Gastrocnemius medialis (tissue), 4 donors: ENCODE measurements around the gene RAB3D. TPM values are rescaled to one million over a fixed set of nuclear protein-coding genes. Genes with fewer than 3 reads are reported as not detected.

Experiments used
- ATAC-seq, 2 donors: fragments of 150-250 bp; one replicate each; pipeline ENCODE4 v1.9.1; 2016
- DNase-seq, 2 donors: peaks; one replicate each; pipeline ENCODE4 v3.0.0-alpha.2; 2019
- H3K27ac ChIP-seq, 4 donors: fragments of 200-600 bp; sonication (generic); 1 replicate in 1 of 4; 2 replicates in 3 of 4; pipeline ENCODE4 v1.5.1; 2016 to 2018; ENCODE audit warnings: mild to moderate bottlenecking in 2 of 4, moderate library complexity in 1 of 4
- H3K27me3 ChIP-seq, 3 donors: fragments of 200-600 bp; sonication (generic) in 2 of 3; 1 replicate in 1 of 3; 2 replicates in 2 of 3; pipeline versions ENCODE4 v1.5.1 to v1.6.0; 2016 to 2019; ENCODE audit warnings: mild to moderate bottlenecking in 1 of 3, moderate library complexity in 1 of 3
- H3K36me3 ChIP-seq, 2 donors: fragments of 200-600 bp; sonication (generic) in 1 of 2; one replicate each; pipeline ENCODE4 v1.5.1; 2017 to 2018
- H3K4me1 ChIP-seq, 2 donors: fragments of 200-600 bp; sonication (generic) in 1 of 2; one replicate each; pipeline ENCODE4 v1.5.1; 2016 to 2017; ENCODE audit warnings: mild to moderate bottlenecking in 2 of 2
- H3K4me3 ChIP-seq, 4 donors: fragments of 200-600 bp; sonication (generic) in 3 of 4; 1 replicate in 1 of 4; 2 replicates in 3 of 4; pipeline ENCODE4 v1.5.1; 2016 to 2019; ENCODE audit warnings: mild to moderate bottlenecking in 2 of 4
- H3K9me3 ChIP-seq, 3 donors: fragments of 200-600 bp; sonication (generic) in 2 of 3; 1 replicate in 1 of 3; 2 replicates in 2 of 3; pipeline ENCODE4 v1.5.1; 2016 to 2019
- CTCF ChIP-seq, 5 experiments: fragments of 450-650 bp in 3 of 5; fragments of 200-600 bp in 2 of 5; sonication (generic) in 2 of 5; IDR thresholded peaks in 4 of 5; conservative IDR thresholded peaks in 1 of 5; 1 replicate in 4 of 5; 2 replicates in 1 of 5; pipeline ENCODE4 v1.5.1; 2016 to 2019; ENCODE audit warnings: antibody characterized with exemption in 5 of 5, mild to moderate bottlenecking in 3 of 5, moderate library complexity in 3 of 5
- POLR2A ChIP-seq, 2 donors: fragments of 450-650 bp; IDR thresholded peaks; one replicate each; pipeline ENCODE4 v1.6.1; 2017; ENCODE audit warnings: antibody characterized with exemption in 2 of 2, mild to moderate bottlenecking in 2 of 2, moderate library complexity in 2 of 2
- in situ Hi-C, 4 donors: fragments of 200-750 bp; cut with MboI; loops; one replicate each; pipeline versions ENCODE4 v1.15.0 to v1.8.0; 2017; ENCODE audit warnings: low sequenced_read_pairs in 4 of 4
- intact Hi-C: fragments of 100-400 bp; cut with DNase I; formaldehyde crosslinking; loops from one replicate; pipeline ENCODE4 v1.15.1; 2023; ENCODE audit warnings: low total_unique reads
- total RNA-seq, 4 donors: library from RNA; depleted of rRNA; stranded (reverse); fragments of >200 nt; gene quantifications; one replicate each; pipeline versions ENCODE4 v1.1.0 to v1.2.3, GENCODE V29; 2016

The RAB3D gene
- total RNA-seq, result 1 to 10 TPM; 1.5 to 3.9 (median 2.4) TPM

DNA sequence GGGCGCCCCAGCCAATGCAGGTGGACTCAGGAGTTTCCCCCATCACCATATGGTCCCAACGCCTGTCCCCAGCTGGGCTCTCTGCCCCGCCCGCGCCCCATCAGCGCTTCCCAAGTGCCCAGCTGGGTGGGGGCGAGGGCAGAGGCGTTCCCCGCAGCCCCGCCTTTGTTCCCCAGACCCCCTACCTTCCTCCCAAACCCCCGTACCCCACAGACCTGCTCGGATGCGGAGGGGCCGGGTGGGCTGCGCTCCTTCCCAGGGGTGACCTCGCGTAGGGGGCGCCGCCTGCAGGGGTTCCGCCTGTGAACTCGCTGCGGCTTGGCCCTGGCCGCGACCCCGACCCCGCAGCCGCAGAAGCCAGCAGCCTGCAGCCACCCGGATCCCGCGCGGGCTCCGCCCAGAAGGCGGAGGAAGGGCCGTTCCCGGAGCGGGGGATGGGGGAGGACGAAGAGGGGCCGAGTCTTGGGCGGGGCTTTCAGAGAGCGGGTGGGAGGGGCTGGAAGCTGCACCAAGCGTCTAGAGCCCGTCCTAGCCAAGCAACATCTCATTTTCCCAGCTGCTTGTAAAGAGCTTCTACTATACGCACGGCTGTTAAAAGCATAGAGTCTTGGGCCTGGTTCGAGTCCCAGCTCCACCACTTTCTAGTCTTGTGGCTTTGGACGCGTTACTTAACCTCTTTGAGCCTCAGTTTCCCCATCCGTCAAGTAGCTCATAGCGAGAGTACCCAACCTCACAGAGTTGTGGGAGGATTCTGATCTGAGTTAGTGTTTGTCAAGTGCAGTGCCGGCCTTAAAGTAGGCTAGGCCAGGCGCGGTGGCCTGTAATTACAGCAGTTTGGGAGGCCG lies at the start of gene RAB3D:
Gene RAB3D (minus strand): TSS at position 404 of the 845 bp plus-strand sequence. CDS start 2,258 bp downstream, outside the sequence.
- Histone ChIP-seq H3K4me1 (peaks cover 11 to 17% of the 10 kb centered on the region in 2 donors), H3K27ac (peak within 1 kb of the TSS; percentile 63 to 77 (median 72)), H3K36me3 (peaks cover 0 to 39% of the 10 kb centered on the region in 2 donors), H3K27me3 (no peaks in the 10 kb centered on the region), H3K9me3 (no peaks in the 10 kb centered on the region), H3K4me3 (peak within 1 kb of the TSS; percentile 63 to 73 (median 66))
- TF ChIP-seq POLR2A (IDR thresholded peaks at IDR 0.05) (peak; percentile 14 to 32), CTCF (IDR thresholded peaks at IDR 0.05 in 4 of 5, conservative IDR thresholded peaks at IDR 0.05 in 1 of 5) (no peak)
- peak; percentile 69 to 76 for DNase-seq
- in situ Hi-C loops, result no loop called here
- intact Hi-C loops, result no loop called here
- ATAC-seq, result peak; percentile 71 to 75

GRCh38 chr19:11387162-11388034 lies 47.9 kb upstream of the RAB3D start:
- Histone ChIP-seq H3K27ac (no peak overlapping the region), H3K4me1 (no peaks in the 10 kb centered on the region), H3K4me3 (no peak overlapping the region), H3K9me3 (peaks cover 0 to 9% (median 0%) of the 10 kb centered on the region in 3 donors), H3K36me3 (no peaks in the 10 kb centered on the region), H3K27me3 (peaks cover 17 to 20% (median 19%) of the 10 kb centered on the region in 3 donors)
- in situ Hi-C loops (loop anchor here in 1 of 4 donors (25.0 kb wide), 1 partner anchor 200 kb away; the partner anchor contains the start of genes ACP5 and ZNF627), intact Hi-C loops (no loop called here)
- DNase-seq, result no peak
- TF ChIP-seq POLR2A (IDR thresholded peaks at IDR 0.05), result no peak
- TF ChIP-seq CTCF (IDR thresholded peaks at IDR 0.05 in 4 of 5, conservative IDR thresholded peaks at IDR 0.05 in 1 of 5), result no peak
- ATAC-seq, result no peak

DNA sequence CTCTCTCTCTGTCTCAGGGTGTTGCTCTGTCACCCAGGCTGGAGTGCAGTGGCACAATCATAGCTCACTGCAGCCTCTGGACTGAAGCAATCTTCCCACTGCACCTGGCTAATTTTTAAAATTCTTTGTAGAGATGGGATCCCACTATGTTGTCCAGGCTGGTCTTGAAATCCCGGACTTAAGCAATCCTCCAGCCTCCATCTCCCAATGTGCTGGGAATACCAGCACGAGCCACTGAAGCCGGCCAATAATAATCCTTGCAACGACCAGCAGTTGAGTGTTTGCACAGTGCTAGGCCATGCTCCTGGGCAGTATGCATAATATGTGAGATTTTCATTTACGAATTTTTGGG lies 45.3 kb upstream of the RAB3D start:
- no peak for ATAC-seq
- in situ Hi-C loops (loop anchor here in 1 of 4 donors (25.0 kb wide), 1 partner anchor 203 kb away; the partner anchor contains the start of genes ACP5 and ZNF627), intact Hi-C loops (loop anchor here (5.0 kb wide), 2 partner anchors 153 to 213 kb away; partner anchors contain the start of genes CNN1 and ZNF627)
- H3K9me3 ChIP-seq, result no peaks in the 10 kb centered on the region
- no peak for DNase-seq
- peaks cover 13 to 16% of the 10 kb centered on the region in 2 donors for H3K4me1 ChIP-seq
- peaks cover 24 to 30% (median 29%) of the 10 kb centered on the region in 3 donors for H3K27me3 ChIP-seq
- no peaks in the 10 kb centered on the region for H3K36me3 ChIP-seq
- H3K27ac ChIP-seq, result no peak overlapping the region
- no peak overlapping the region for H3K4me3 ChIP-seq
- no peak for TF ChIP-seq CTCF (IDR thresholded peaks at IDR 0.05 in 4 of 5, conservative IDR thresholded peaks at IDR 0.05 in 1 of 5)
- TF ChIP-seq POLR2A (IDR thresholded peaks at IDR 0.05), result no peak

DNA sequence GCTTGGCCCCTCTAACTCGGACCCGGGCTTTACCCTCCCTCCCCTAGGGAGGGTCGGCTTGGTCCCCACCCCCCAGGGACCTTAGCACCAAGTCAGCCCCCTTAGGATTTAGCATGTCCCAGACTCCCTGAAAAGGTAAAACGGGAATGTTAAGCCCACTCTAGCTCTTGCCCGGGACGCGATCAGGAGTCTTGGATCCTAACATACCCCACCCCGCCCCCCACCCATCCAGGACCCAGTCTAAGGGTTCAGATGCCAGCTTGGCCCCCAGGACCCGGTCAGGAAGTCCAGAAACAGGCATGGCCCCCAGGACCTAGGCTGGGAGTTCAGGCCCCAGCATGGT lies 44.2 kb upstream of the RAB3D start:
- no peaks in the 10 kb centered on the region for H3K9me3 ChIP-seq
- peak overlapping the region; percentile 30 to 39 (median 36) for H3K4me3 ChIP-seq
- peaks cover 24 to 30% (median 29%) of the 10 kb centered on the region in 3 donors for H3K27me3 ChIP-seq
- ATAC-seq (no peak), DNase-seq (no peak)
- no peaks in the 10 kb centered on the region for H3K36me3 ChIP-seq
- H3K27ac ChIP-seq, result peak overlapping the region in 3 of 4 donors; percentile 13 to 55 (median 29)
- H3K4me1 ChIP-seq, result peaks cover 14 to 16% of the 10 kb centered on the region in 2 donors
- no peak for TF ChIP-seq POLR2A (IDR thresholded peaks at IDR 0.05)
- TF ChIP-seq CTCF (IDR thresholded peaks at IDR 0.05 in 4 of 5, conservative IDR thresholded peaks at IDR 0.05 in 1 of 5), result no peak
- in situ Hi-C loops, result loop anchor here in 1 of 4 donors (25.0 kb wide), 1 partner anchor 204 kb away; the partner anchor contains the start of genes ACP5 and ZNF627
- intact Hi-C loops, result loop anchor here (5.0 kb wide), 2 partner anchors 154 to 214 kb away; partner anchors contain the start of genes CNN1 and ZNF627
